Muscle of leg (tissue), 11 donors: Measurements from ENCODE around the gene USB1. TPM values are rescaled to one million over a fixed set of nuclear protein-coding genes. Genes with fewer than 3 reads are reported as not detected.

Experiments used
- DNase-seq: peaks from one replicate; pipeline ENCODE4 v3.0.0; 2013
- H3K27ac ChIP-seq: one replicate; pipeline ENCODE4 v1.5.1; 2013; ENCODE audit warnings: mild to moderate bottlenecking, low read length, control low read depth
- H3K27me3 ChIP-seq: one replicate; pipeline ENCODE4 v1.6.1; 2013; ENCODE audit warnings: low read length; ENCODE audit not compliant: control insufficient read depth, insufficient read depth
- H3K36me3 ChIP-seq: one replicate; pipeline ENCODE4 v1.6.1; 2013; ENCODE audit warnings: low read length; ENCODE audit not compliant: control insufficient read depth, insufficient read depth
- H3K4me1 ChIP-seq: one replicate; pipeline ENCODE4 v1.6.1; 2013; ENCODE audit warnings: low read length; ENCODE audit not compliant: control insufficient read depth, insufficient read depth
- H3K4me3 ChIP-seq: one replicate; pipeline ENCODE4 v1.5.1; 2013; ENCODE audit warnings: low read length, control low read depth
- H3K9me3 ChIP-seq: replicated peaks from 2 replicates; pipeline ENCODE4 v1.6.1; 2013; ENCODE audit warnings: low read depth, low read length; ENCODE audit not compliant: control insufficient read depth
- WGBS: methylation state at CpG from one replicate; pipeline ENCODE4 v1.1.5; 2013; ENCODE audit warnings: missing lambda C conversion rate; ENCODE audit not compliant: insufficient coverage; 5-methylcytosine and 5-hydroxymethylcytosine counted together
- polyA plus RNA-seq, 8 donors: library from polyadenylated mRNA; unstranded; fragments of 120-200 nt; gene quantifications; one replicate each; pipeline versions ENCODE4 v1.2.1 to v1.2.3, GENCODE V29; 2013; ENCODE audit warnings: inconsistent platforms in 1 of 8, low replicate concordance in 1 of 8; ENCODE audit not compliant: insufficient read length in 8 of 8, insufficient read depth in 1 of 8
- total RNA-seq: library from RNA; stranded (reverse); fragments of 120-200 nt; gene quantifications from one replicate; pipeline ENCODE4 v1.2.4, GENCODE V29; 2013

The USB1 gene
- total and polyA plus RNA-seq, 9 donors, result 5.0 to 18.8 (median 15.3) TPM

DNA sequence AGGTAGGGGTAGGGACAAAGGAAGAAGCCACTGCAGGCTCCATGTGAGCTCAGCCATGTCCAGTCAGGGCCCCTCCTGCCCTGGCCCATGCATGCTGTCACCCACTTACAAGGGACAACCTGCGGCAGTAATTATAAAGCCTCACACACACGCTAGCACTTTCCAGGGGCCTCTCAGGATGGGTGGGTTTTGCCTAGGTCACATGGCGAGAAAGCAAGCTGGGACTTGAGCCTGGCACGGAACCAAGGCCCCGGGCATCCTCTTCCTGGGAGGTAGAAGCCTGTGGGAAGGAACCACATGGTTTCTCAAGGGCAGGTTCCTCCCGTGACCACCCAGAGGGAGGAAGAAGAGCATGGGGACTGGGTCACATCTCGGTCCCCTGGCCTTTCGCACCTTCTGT is 7.8 kb upstream of the USB1 start:
- Histone ChIP-seq H3K4me1 (peaks cover 6% of the 10 kb centered on the region), H3K4me3 (no peak overlapping the region), H3K36me3 (peaks cover 49% of the 10 kb centered on the region), H3K9me3 (no peaks in the 10 kb centered on the region), H3K27me3 (no peaks in the 10 kb centered on the region), H3K27ac (no peak overlapping the region)
- no peak for DNase-seq
- 77% methylated on average over 5 of the region's 8 CpGs for WGBS

DNA sequence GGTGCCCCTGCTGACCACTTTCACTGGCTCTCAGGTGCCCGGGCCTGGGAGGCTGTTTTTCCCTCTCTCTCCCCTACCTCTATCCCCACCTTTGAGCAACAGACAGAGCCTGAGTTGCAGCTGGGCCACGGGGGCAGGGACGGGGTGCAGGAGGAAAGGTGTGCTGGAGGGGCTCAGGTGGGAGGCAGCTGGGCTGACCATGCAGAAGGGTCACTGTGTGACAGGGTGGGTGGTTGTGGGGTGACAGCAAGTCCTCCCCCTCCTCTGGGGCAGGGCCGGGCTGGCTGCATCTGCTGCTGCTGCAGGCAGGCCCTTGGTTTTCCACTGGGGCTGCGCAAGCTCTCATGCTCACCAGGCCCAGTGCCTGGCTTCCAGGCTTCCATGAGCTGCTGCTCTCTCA is 7.3 kb upstream of the USB1 start:
- H3K4me1 ChIP-seq, result peaks cover 11% of the 10 kb centered on the region
- H3K27me3 ChIP-seq, result no peaks in the 10 kb centered on the region
- WGBS, result no CpG with 5 or more reads among the region's 5 CpGs
- no peak overlapping the region for H3K27ac ChIP-seq
- H3K4me3 ChIP-seq, result no peak overlapping the region
- no peak for DNase-seq
- no peaks in the 10 kb centered on the region for H3K9me3 ChIP-seq
- H3K36me3 ChIP-seq, result peaks cover 49% of the 10 kb centered on the region

DNA sequence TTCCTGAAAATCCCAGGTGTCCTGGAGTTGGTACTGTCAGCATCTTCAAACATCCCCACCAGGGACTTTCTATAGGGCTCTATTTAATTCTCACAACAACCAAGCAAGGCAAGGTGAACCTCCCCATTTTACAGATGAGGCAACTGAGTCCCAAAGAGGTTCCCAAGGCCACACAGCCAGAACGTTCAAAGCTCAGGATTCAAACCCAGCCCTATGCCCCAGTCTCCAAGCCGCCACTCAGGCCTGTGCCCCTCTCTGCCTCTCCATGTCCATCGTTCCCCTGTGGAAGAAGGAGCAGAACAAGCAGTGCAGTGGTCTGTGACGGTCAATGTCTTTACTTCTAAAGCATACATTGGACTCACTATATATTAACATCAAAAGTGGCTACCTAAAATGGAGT is 6.8 kb upstream of the USB1 start:
- no peak for DNase-seq
- Histone ChIP-seq H3K27me3 (no peaks in the 10 kb centered on the region), H3K36me3 (peaks cover 49% of the 10 kb centered on the region), H3K4me3 (no peak overlapping the region), H3K4me1 (peaks cover 15% of the 10 kb centered on the region), H3K9me3 (no peaks in the 10 kb centered on the region), H3K27ac (no peak overlapping the region)
- 100% methylated on average over 1 of the region's 4 CpGs for WGBS

DNA sequence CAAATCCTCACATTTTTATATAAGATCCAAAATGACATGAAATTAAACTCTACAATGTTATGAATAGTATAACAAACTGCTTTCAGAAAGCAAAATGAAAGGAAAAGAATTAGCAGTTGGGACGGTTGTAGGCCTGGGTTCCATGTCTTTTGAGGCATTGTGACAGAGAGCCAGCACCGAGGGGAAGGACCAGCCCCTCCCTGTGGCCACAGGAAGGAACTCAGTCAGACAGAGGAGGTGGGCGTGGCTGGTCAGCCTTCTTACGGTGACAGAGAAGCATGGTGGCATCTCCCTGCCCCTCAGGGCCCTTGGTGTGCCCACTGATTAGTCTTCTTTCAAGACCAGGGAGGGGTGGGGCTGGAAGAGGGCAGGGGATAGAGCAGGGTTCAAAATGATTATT is 6.4 kb upstream of the USB1 start:
- Histone ChIP-seq H3K36me3 (peaks cover 49% of the 10 kb centered on the region), H3K4me3 (no peak overlapping the region), H3K27me3 (no peaks in the 10 kb centered on the region), H3K27ac (no peak overlapping the region), H3K9me3 (no peaks in the 10 kb centered on the region), H3K4me1 (peaks cover 19% of the 10 kb centered on the region)
- no peak for DNase-seq
- whole genome bisulfite sequencing, result 32% methylated on average over 3 of the region's 4 CpGs

DNA sequence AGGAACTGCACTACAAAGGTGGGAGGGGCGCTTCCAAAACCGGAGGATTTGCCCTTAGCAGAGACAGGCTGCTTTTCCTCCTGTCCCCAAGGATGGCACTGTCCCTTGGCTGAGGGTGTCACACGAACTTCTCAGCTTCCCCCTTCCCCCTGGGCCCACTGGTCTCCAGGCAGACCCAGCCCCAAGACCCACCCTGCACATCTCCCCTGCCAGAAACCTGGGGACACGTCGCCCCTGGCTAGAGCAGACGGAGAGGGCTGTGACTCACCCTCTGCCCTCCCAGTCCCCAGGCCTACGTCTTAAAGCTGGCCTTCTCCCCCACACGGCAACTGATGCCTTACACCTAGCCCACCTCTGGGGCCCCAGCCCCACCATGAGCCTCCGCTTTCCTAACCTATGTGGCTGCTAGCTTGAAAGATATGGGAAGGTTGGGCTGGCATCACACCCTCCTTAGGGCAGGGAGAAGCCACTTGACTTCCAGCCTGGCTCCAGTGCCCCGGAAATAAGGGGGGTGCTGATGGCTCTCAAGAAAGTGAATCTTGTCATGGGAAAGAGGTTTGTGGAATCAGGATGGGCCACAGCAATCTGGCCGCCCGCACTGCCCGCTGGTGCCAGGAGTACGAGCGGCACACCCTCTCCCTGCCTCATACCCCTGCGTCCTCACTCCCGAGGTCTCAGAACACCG is 5.3 kb upstream of the USB1 start:
- DNase-seq, result no peak
- no peaks in the 10 kb centered on the region for H3K27me3 ChIP-seq
- no peak overlapping the region for H3K27ac ChIP-seq
- H3K4me1 ChIP-seq, result peaks cover 22% of the 10 kb centered on the region
- 87% methylated on average over 17 of the region's 18 CpGs for WGBS
- no peak overlapping the region for H3K4me3 ChIP-seq
- H3K36me3 ChIP-seq, result peaks cover 49% of the 10 kb centered on the region
- no peaks in the 10 kb centered on the region for H3K9me3 ChIP-seq

DNA sequence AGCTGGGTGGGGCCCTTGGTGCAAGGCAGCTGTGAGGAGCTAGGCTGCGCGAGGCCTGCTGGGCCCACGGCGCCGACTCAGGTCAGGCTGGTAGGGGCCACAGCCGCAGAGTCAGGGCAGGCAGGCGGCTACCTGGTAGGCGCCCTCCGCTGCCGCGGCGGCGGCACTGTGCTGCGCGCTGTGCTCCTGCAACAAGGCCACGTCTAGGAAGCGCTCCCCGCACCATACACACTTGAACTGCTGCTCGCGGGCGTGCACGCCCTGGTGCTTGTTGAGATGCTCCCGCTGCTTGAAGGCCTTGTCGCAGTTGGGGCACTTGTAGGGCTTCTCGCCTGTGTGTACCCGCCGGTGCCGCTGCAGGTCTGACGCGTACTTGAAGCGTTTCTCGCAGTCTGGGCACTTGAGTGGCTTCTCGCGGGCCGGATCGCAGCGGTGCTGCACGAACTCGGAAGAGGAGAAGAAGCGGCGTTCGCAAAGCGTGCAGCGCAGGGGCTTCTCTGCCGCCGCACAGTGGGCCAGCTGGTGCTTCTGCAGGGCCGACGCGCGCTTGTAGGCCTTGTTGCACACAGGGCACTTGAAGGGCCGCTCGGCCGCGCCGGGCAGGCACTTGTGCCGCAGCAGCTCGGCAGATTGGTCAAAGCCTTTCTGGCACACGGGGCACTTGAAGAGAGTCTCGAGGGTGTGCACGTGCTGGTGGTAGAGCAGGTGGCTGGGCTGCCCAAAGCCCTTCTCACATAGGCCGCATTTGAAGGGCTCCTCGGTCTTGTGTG is 4.6 kb upstream of the USB1 start:
- peaks cover 49% of the 10 kb centered on the region for H3K36me3 ChIP-seq
- H3K27me3 ChIP-seq, result no peaks in the 10 kb centered on the region
- H3K9me3 ChIP-seq, result no peaks in the 10 kb centered on the region
- H3K27ac ChIP-seq, result no peak overlapping the region
- no peak overlapping the region for H3K4me3 ChIP-seq
- 93% methylated on average over 60 of the region's 62 CpGs for WGBS
- peaks cover 24% of the 10 kb centered on the region for H3K4me1 ChIP-seq
- no peak for DNase-seq

DNA sequence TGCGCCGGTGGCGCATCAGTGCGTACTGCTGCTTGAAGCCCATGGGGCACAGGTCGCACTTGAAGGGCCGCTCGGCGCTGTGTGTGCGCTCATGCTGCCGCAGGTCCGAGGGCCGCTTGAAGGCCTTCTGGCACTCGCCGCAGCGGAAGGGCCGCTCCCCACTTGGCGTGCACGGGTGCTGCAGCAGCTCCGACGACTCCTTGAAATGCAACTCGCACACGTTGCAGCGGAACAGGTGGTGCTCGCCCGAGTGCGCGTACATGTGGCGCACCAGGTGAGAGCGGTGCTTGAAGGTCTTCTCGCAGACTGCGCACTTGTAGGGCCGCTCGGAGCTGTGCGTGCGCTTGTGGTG is 4.1 kb upstream of the USB1 start:
- H3K4me1 ChIP-seq, result peaks cover 27% of the 10 kb centered on the region
- WGBS, result 96% methylated on average over 35 of the region's 35 CpGs
- no peak for DNase-seq
- no peak overlapping the region for H3K27ac ChIP-seq
- no peak overlapping the region for H3K4me3 ChIP-seq
- no peaks in the 10 kb centered on the region for H3K27me3 ChIP-seq
- H3K36me3 ChIP-seq, result peaks cover 49% of the 10 kb centered on the region
- no peaks in the 10 kb centered on the region for H3K9me3 ChIP-seq

DNA sequence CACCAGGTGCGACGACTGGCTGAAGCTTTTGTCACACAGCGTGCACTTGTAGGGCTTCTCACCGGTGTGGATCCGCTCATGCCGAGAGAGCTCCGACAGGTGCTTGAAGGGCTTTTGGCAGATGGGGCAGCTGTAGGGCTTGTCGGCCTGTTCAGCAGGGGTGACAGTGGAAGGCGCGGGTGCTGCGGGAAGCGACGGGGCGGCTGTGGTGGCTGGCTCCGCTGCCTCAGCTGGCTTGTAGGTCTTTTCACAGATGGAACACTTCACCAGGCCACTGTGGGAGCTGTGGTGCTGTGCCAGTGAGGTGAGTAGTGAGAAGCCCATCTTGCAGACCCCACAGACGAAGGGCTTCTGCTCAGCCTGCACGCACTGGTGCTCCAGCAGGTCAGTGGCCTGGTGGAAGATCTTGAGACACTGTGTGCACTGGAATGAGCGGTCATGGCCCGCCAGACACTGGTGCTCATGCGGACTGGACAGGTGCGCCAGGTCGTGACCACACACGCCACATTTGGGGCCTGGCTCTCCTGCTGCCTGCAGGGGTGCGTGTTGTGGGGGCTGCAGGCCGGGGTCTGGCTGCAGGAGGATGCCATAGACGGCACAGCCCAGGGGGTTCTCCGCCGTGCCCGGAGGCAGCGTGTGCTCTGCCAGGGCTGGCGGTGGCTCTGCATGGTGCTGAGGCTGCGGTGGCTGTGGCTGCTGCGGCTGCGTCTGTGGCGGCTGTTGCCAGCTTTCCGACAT is 3.5 kb upstream of the USB1 start:
- 90% methylated on average over 34 of the region's 36 CpGs for WGBS
- DNase-seq, result no peak
- Histone ChIP-seq H3K27ac (no peak overlapping the region), H3K27me3 (no peaks in the 10 kb centered on the region), H3K4me1 (peaks cover 27% of the 10 kb centered on the region), H3K9me3 (no peaks in the 10 kb centered on the region), H3K4me3 (no peak overlapping the region), H3K36me3 (peaks cover 49% of the 10 kb centered on the region)

DNA sequence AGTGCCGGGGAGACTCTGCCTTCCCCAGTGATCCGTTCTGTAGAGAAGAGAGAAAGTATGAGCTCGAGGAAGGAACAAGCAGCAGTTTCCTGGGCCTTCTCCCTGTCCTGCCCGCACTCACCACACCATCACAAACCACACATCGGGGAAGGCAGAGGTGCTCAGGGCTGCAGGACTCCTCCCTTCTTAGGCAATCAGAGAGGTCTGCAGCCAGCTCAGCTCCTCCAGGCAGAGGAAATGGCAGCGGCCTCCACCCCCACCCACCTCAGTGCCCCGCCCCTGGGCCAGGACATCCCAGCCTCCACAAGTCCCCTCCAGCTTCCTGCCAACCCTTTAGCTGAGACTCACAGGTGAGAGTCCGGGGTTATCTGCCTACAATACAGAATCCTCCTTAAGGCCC is 2.7 kb upstream of the USB1 start:
- WGBS, result 56% methylated on average over 4 of the region's 8 CpGs
- Histone ChIP-seq H3K27ac (no peak overlapping the region), H3K27me3 (no peaks in the 10 kb centered on the region), H3K4me1 (peaks cover 27% of the 10 kb centered on the region), H3K9me3 (no peaks in the 10 kb centered on the region), H3K36me3 (peaks cover 50% of the 10 kb centered on the region), H3K4me3 (no peak overlapping the region)
- no peak for DNase-seq

DNA sequence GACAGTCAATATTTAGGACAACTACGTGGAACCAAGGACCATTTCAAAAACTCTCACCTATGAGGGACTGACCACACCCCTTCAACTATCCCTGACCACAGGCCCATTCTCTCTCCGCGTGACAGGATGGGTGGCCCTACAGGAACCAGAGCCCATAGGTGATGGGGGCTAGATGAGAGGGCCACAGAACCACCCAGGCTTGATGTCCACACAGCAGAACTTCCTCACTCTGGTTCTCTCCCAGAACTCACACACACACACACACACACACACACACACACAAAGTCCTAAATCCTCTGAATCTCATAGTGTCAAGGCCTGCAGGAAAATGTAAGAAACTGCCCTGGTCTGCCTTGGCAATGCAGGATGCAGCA is 2.2 kb upstream of the USB1 start:
- Histone ChIP-seq H3K9me3 (no peaks in the 10 kb centered on the region), H3K27ac (no peak overlapping the region), H3K4me3 (no peak overlapping the region), H3K4me1 (peaks cover 27% of the 10 kb centered on the region), H3K27me3 (no peaks in the 10 kb centered on the region), H3K36me3 (peaks cover 45% of the 10 kb centered on the region)
- no peak for DNase-seq
- WGBS, result no CpG with 5 or more reads among the region's 3 CpGs
